ENCODE results near the gene PNRC2.
"Not testable (repeated sequence)": the region's sequence is repeated elsewhere in the genome, so short reads cannot be mapped to it uniquely, and the experiment has no call there.

The PNRC2 gene

DNA sequence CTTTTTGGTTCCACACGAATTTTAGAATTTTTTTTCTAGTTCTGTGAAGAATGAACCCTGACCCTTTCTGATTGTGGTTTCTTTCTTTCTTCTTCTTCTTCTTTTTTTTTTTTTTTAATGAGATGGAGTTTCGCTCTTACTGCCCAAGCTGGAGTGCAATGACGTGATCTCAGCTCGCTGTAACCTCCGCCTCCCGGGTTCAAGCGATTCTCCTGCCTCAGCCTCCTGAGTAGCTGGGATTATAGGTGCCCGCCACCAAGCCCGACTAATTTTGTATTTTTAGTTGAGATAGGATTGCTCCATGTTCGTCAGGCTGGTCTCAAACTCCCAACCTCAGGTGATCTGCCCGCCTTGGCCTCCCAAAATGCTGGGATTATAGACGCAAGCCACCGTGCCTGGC lies 32.4 kb downstream of the PNRC2 start:
- H3K4me1 ChIP-seq (ENCODE audit: insufficient read depth, low read length); H3K9me3 ChIP-seq (ENCODE audit: control insufficient read depth, insufficient read depth, low read length); H3K9ac ChIP-seq (ENCODE audit: low read depth, low read length): not testable (repeated sequence)

GRCh38 chr1:23995431-23995837 lies 35.8 kb downstream of the PNRC2 start:
- Histone ChIP-seq H3K4me1 (ENCODE audit: insufficient read depth, low read length) (no peaks in the 10 kb centered on the region), H3K9me3 (ENCODE audit: control insufficient read depth, insufficient read depth, low read length) (peaks cover 3% of the 10 kb centered on the region; the same call in 1 of the 2 replicates), H3K36me3 (ENCODE audit: insufficient read depth, low read length) (no peaks in the 10 kb centered on the region), H3K9ac (ENCODE audit: low read depth, low read length) (no peak overlapping the region)

More for the DNA sequence above, 32.4 kb downstream of the PNRC2 start:
- not testable (repeated sequence) for H3K36me3 ChIP-seq (ENCODE audit: insufficient read depth, low read length)

DNA sequence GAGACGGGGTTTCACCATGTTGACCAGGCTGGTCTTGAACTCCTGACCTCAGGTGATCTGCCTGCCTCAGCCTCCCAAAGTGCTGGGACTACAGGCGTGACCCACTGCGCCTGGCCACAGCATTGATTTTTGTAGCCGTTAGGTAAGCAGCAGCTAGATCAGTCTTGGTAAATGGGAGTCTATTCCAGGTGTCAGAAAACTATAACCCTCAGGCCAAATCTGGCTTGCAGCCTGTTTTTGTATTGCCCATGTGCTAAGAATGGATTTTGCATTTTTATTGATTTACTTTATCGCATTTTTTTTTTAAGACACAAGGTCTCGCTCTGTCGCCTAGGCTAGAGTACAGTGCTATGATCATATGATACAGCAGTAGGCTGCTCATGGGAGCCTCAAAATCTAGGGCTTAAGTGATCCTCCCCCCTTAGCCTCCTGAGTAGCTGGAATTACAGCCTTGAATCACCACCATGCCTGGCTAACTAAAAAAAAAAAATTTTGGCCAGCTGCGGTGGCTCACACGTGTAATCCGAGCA lies 37.1 kb downstream of the PNRC2 start:
- Histone ChIP-seq H3K9ac (ENCODE audit: low read depth, low read length) (no peak overlapping the region), H3K4me1 (ENCODE audit: insufficient read depth, low read length) (no peaks in the 10 kb centered on the region), H3K36me3 (ENCODE audit: insufficient read depth, low read length) (no peaks in the 10 kb centered on the region), H3K9me3 (ENCODE audit: control insufficient read depth, insufficient read depth, low read length) (peaks cover 3% of the 10 kb centered on the region; the same call in 1 of the 2 replicates)

- Histone ChIP-seq H3K9ac (ENCODE audit: low read depth, low read length) (no peak overlapping the region), H3K36me3 (ENCODE audit: insufficient read depth, low read length) (no peaks in the 10 kb centered on the region), H3K4me1 (ENCODE audit: insufficient read depth, low read length) (peaks cover 1% of the 10 kb centered on the region; the same call in 1 of the 2 replicates), H3K9me3 (ENCODE audit: control insufficient read depth, insufficient read depth, low read length) (peaks cover 3% of the 10 kb centered on the region; the same call in 1 of the 2 replicates)
These were observed 38.2 kb downstream of the PNRC2 start for GRCh38 chr1:23997812-23998211.

- Histone ChIP-seq H3K36me3 (ENCODE audit: insufficient read depth, low read length) (no peaks in the 10 kb centered on the region), H3K9me3 (ENCODE audit: control insufficient read depth, insufficient read depth, low read length) (peaks cover 3% of the 10 kb centered on the region; the same call in 1 of the 2 replicates)
These were observed 39.6 kb downstream of the PNRC2 start for GRCh38 chr1:23999156-23999671.

GRCh38 chr1:24002695-24003094 lies 43.1 kb downstream of the PNRC2 start:
- Histone ChIP-seq H3K9me3 (ENCODE audit: control insufficient read depth, insufficient read depth, low read length) (no peaks in the 10 kb centered on the region), H3K36me3 (ENCODE audit: insufficient read depth, low read length) (no peaks in the 10 kb centered on the region), H3K4me1 (ENCODE audit: insufficient read depth, low read length) (peaks cover 18% of the 10 kb centered on the region), H3K9ac (ENCODE audit: low read depth, low read length) (no peak overlapping the region)

More at GRCh38 chr1:23999156-23999671, 39.6 kb downstream of the PNRC2 start:
- peaks cover 15% of the 10 kb centered on the region for H3K4me1 ChIP-seq (ENCODE audit: insufficient read depth, low read length)
- H3K9ac ChIP-seq (ENCODE audit: low read depth, low read length), result no peak overlapping the region

- Histone ChIP-seq H3K4me1 (ENCODE audit: insufficient read depth, low read length) (peaks cover 18% of the 10 kb centered on the region), H3K9me3 (ENCODE audit: control insufficient read depth, insufficient read depth, low read length) (no peaks in the 10 kb centered on the region), H3K9ac (ENCODE audit: low read depth, low read length) (no peak overlapping the region), H3K36me3 (ENCODE audit: insufficient read depth, low read length) (no peaks in the 10 kb centered on the region)
These were observed 43.8 kb downstream of the PNRC2 start for GRCh38 chr1:24003331-24003972.

GRCh38 chr1:24004132-24004531 lies 44.5 kb downstream of the PNRC2 start:
- H3K9ac ChIP-seq (ENCODE audit: low read depth, low read length), result no peak overlapping the region

DNA sequence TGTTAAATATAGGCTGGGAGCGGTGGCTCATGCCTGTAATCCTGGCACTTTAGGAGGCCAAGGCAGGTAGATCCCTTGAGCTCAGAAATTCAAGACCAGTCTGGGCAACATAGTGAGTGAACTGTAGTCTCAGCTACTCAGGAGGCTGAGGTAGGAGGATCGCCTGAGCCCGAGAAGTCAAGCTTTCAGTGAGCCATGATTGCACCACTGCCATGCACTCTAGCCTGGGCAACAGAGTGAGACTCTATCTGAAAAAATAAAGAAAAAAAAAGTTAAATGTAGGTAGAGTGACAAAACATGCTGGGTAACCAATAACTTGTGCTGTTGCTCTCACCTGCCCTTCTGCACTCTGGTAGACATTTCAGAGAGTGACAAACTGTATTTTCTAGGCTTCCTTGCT lies 45.5 kb downstream of the PNRC2 start:
- Histone ChIP-seq H3K36me3 (ENCODE audit: insufficient read depth, low read length) (no peaks in the 10 kb centered on the region), H3K9me3 (ENCODE audit: control insufficient read depth, insufficient read depth, low read length) (no peaks in the 10 kb centered on the region), H3K4me1 (ENCODE audit: insufficient read depth, low read length) (peaks cover 23% of the 10 kb centered on the region), H3K9ac (ENCODE audit: low read depth, low read length) (no peak overlapping the region)

More at GRCh38 chr1:24004132-24004531, 44.5 kb downstream of the PNRC2 start:
- Histone ChIP-seq H3K36me3 (ENCODE audit: insufficient read depth, low read length) (no peaks in the 10 kb centered on the region), H3K4me1 (ENCODE audit: insufficient read depth, low read length) (peaks cover 18% of the 10 kb centered on the region), H3K9me3 (ENCODE audit: control insufficient read depth, insufficient read depth, low read length) (no peaks in the 10 kb centered on the region)

- H3K9me3 ChIP-seq (ENCODE audit: control insufficient read depth, insufficient read depth, low read length), result no peaks in the 10 kb centered on the region
- H3K36me3 ChIP-seq (ENCODE audit: insufficient read depth, low read length), result no peaks in the 10 kb centered on the region
- H3K9ac ChIP-seq (ENCODE audit: low read depth, low read length), result no peak overlapping the region
- peaks cover 23% of the 10 kb centered on the region for H3K4me1 ChIP-seq (ENCODE audit: insufficient read depth, low read length)
These were observed 47.5 kb downstream of the PNRC2 start for GRCh38 chr1:24007079-24007478.

DNA sequence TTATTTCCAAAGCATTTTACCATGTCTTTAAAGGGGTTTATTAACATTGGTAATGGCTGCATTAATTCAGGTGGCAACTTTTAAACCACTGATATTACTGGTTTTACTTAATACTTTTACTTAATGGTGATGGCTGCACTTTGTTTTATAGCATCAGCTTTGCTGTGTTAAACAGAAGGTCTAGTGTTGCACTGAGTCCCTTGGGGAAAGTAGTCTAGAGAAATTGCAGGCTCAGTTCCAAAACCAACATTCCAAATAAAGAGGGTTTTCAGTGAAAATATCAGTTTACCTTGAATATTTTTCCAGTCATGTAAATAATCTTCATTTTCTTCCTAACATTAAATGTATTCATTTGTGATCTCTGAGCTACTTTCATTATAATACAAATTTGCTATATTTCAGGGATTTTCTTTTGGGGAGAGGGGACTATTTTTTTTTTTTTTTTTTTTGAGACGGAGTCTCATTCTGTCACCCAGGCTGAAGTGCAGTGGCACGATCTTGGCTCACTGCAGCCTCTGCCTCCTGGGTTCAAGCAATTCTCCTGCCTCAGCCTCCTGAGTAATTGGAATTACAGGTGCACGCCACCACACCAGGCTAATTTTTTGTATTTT lies 49.1 kb downstream of the PNRC2 start:
- H3K9ac ChIP-seq (ENCODE audit: low read depth, low read length); H3K36me3 ChIP-seq (ENCODE audit: insufficient read depth, low read length); H3K9me3 ChIP-seq (ENCODE audit: control insufficient read depth, insufficient read depth, low read length): not testable (repeated sequence)
- H3K4me1 ChIP-seq (ENCODE audit: insufficient read depth, low read length), result peaks cover 13% of the 10 kb centered on the region

GRCh38 chr1:24009406-24009805 lies 49.8 kb downstream of the PNRC2 start:
- H3K4me1 ChIP-seq (ENCODE audit: insufficient read depth, low read length), result peaks cover 6% of the 10 kb centered on the region
- H3K9ac ChIP-seq (ENCODE audit: low read depth, low read length), result no peak overlapping the region
- no peaks in the 10 kb centered on the region for H3K36me3 ChIP-seq (ENCODE audit: insufficient read depth, low read length)
- no peaks in the 10 kb centered on the region for H3K9me3 ChIP-seq (ENCODE audit: control insufficient read depth, insufficient read depth, low read length)

DNA sequence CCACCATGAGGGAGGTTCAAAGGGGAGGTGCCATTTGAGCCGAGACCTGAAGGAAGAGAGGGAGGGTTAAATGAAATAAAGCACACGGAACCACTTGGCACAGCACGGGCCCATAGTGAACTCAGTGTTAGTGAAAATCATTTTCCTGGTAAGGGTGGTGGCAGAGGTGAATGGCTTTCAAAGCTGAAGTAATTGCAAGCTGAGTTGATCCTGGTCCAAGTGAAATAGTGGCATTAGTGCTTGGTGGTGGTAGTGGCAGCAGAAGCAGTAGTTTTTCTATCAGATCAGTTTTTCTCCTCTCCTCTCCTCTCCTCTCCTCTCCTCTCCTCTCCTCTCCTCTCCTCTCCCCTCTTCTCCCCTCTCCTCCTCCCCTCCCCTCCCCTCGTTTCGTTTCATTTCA lies 51.0 kb downstream of the PNRC2 start:
- H3K9ac ChIP-seq (ENCODE audit: low read depth, low read length), result no peak overlapping the region
- peaks cover 5% of the 10 kb centered on the region for H3K4me1 ChIP-seq (ENCODE audit: insufficient read depth, low read length)
- no peaks in the 10 kb centered on the region for H3K9me3 ChIP-seq (ENCODE audit: control insufficient read depth, insufficient read depth, low read length)
- H3K36me3 ChIP-seq (ENCODE audit: insufficient read depth, low read length), result no peaks in the 10 kb centered on the region

DNA sequence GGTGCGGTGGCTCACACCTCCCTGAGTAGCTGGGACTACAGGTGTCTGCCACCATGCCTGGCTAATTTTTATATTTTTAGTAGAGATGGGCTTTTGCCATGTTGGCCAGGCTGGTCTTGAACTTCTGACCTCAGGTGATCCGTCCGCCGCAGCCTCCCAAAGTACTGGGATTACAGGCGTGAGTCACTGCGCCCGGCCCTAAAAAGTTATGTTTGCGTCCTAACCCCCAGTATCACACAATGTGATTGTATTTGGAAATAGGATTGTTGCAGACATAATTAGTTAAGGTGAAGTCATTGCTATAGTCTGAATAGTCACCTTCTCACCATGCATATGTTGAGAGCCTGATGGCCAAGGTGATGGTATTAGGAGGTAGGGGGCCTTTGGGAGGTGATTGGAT lies 53.2 kb downstream of the PNRC2 start:
- H3K9me3 ChIP-seq (ENCODE audit: control insufficient read depth, insufficient read depth, low read length); H3K36me3 ChIP-seq (ENCODE audit: insufficient read depth, low read length); H3K4me1 ChIP-seq (ENCODE audit: insufficient read depth, low read length); H3K9ac ChIP-seq (ENCODE audit: low read depth, low read length): not testable (repeated sequence)

Measured in ES-I3 (cell line).